IPS DF 6.9 (cell line): ENCODE results near the gene MFSD6.
"Not testable (repeated sequence)": the region's sequence is repeated elsewhere in the genome, so short reads cannot be mapped to it uniquely, and the experiment has no call there.

ENCODE experiments used
- DNase-seq: peaks from one replicate; pipeline ENCODE4 v3.0.0-alpha.2; 2013; ENCODE audit warnings: low read depth, low spot score
- H3K27ac ChIP-seq: one replicate; pipeline ENCODE4 v1.5.1; 2013; ENCODE audit warnings: low read length, control low read depth
- H3K27me3 ChIP-seq: 2 replicates; pipeline ENCODE4 v1.6.1; 2013; ENCODE audit warnings: mild to moderate bottlenecking, low read length; ENCODE audit not compliant: control insufficient read depth, insufficient read depth
- H3K36me3 ChIP-seq: 2 replicates; pipeline ENCODE4 v1.6.1; 2013; ENCODE audit warnings: low read length; ENCODE audit not compliant: control insufficient read depth, insufficient read depth
- H3K4me1 ChIP-seq: 2 replicates; pipeline ENCODE4 v1.6.1; 2013; ENCODE audit warnings: low read length; ENCODE audit not compliant: control insufficient read depth, insufficient read depth
- H3K4me3 ChIP-seq: 2 replicates; pipeline ENCODE4 v1.5.1; 2013; ENCODE audit warnings: mild to moderate bottlenecking, low read length
- H3K9me3 ChIP-seq: 2 replicates; pipeline ENCODE4 v1.6.1; 2013; ENCODE audit warnings: low read length, inconsistent platforms; ENCODE audit not compliant: control insufficient read depth, insufficient read depth
- WGBS: extraction: QIAGEN DNeasy Blood & Tissue Kit; methylation state at CpG from one replicate; pipeline ENCODE4 v1.1.7; 2013; ENCODE audit warnings: mixed read lengths, missing lambda C conversion rate; ENCODE audit not compliant: insufficient read length, insufficient coverage; 5-methylcytosine and 5-hydroxymethylcytosine counted together

Gene MFSD6

GRCh38 chr2:190415794-190416775 is 7.9 kb downstream of the MFSD6 start:
- Histone ChIP-seq H3K4me3 (no peak overlapping the region), H3K9me3 (no peaks in the 10 kb centered on the region), H3K4me1 (peaks cover 1% of the 10 kb centered on the region; the same call in 1 of the 2 replicates), H3K27me3 (no peaks in the 10 kb centered on the region), H3K36me3 (no peaks in the 10 kb centered on the region), H3K27ac (no peak overlapping the region)
- no peak for DNase-seq
- WGBS = no CpG with 5 or more reads among the region's 2 CpGs

- Histone ChIP-seq H3K4me3 (no peak overlapping the region), H3K4me1 (peaks cover 1% of the 10 kb centered on the region; the same call in 1 of the 2 replicates), H3K9me3 (no peaks in the 10 kb centered on the region), H3K27me3 (no peaks in the 10 kb centered on the region), H3K27ac (no peak overlapping the region), H3K36me3 (no peaks in the 10 kb centered on the region)
- WGBS = no CpG with 5 or more reads among the region's 9 CpGs
- no peak for DNase-seq
Observed at GRCh38 chr2:190417045-190417842, 9.1 kb downstream of the MFSD6 start.

GRCh38 chr2:190418727-190419126 is 10.6 kb downstream of the MFSD6 start:
- Histone ChIP-seq H3K4me1 (no peaks in the 10 kb centered on the region), H3K36me3 (no peaks in the 10 kb centered on the region), H3K27ac (no peak overlapping the region), H3K9me3 (no peaks in the 10 kb centered on the region), H3K27me3 (no peaks in the 10 kb centered on the region), H3K4me3 (no peak overlapping the region)
- DNase-seq = no peak
- WGBS = no CpG with 5 or more reads among the region's 1 CpG

- H3K36me3 ChIP-seq = no peaks in the 10 kb centered on the region
- H3K27me3 ChIP-seq = no peaks in the 10 kb centered on the region
- no CpG with 5 or more reads among the region's 1 CpG for WGBS
- H3K27ac ChIP-seq = no peak overlapping the region
- no peak overlapping the region for H3K4me3 ChIP-seq
- H3K9me3 ChIP-seq = no peaks in the 10 kb centered on the region
- no peak for DNase-seq
- H3K4me1 ChIP-seq = no peaks in the 10 kb centered on the region
Observed at GRCh38 chr2:190420801-190421200, 12.6 kb downstream of the MFSD6 start.

GRCh38 chr2:190425221-190425866 is 17.2 kb downstream of the MFSD6 start:
- no peaks in the 10 kb centered on the region for H3K9me3 ChIP-seq
- H3K36me3 ChIP-seq = no peaks in the 10 kb centered on the region
- no peaks in the 10 kb centered on the region for H3K27me3 ChIP-seq
- no peaks in the 10 kb centered on the region for H3K4me1 ChIP-seq
- no CpG with 5 or more reads among the region's 1 CpG for WGBS
- no peak for DNase-seq
- H3K27ac ChIP-seq = no peak overlapping the region
- H3K4me3 ChIP-seq = no peak overlapping the region

- H3K27me3 ChIP-seq = no peaks in the 10 kb centered on the region
- H3K36me3 ChIP-seq = no peaks in the 10 kb centered on the region
- no peaks in the 10 kb centered on the region for H3K4me1 ChIP-seq
- no peak for DNase-seq
- H3K4me3 ChIP-seq = no peak overlapping the region
- no peaks in the 10 kb centered on the region for H3K9me3 ChIP-seq
- no peak overlapping the region for H3K27ac ChIP-seq
Observed at GRCh38 chr2:190425883-190426658, 17.9 kb downstream of the MFSD6 start.

- not testable (repeated sequence) for H3K27me3 ChIP-seq, H3K36me3 ChIP-seq, H3K27ac ChIP-seq, H3K4me3 ChIP-seq, H3K4me1 ChIP-seq, DNase-seq, H3K9me3 ChIP-seq
- WGBS = no CpG with 5 or more reads among the region's 26 CpGs
Observed at GRCh38 chr2:190430866-190431265, 22.7 kb downstream of the MFSD6 start.

- H3K4me1 ChIP-seq = no peaks in the 10 kb centered on the region
- no peaks in the 10 kb centered on the region for H3K27me3 ChIP-seq
- no peaks in the 10 kb centered on the region for H3K9me3 ChIP-seq
- DNase-seq = no peak
- H3K27ac ChIP-seq = no peak overlapping the region
- no peaks in the 10 kb centered on the region for H3K36me3 ChIP-seq
- H3K4me3 ChIP-seq = no peak overlapping the region
Observed at GRCh38 chr2:190431907-190432306, 23.8 kb downstream of the MFSD6 start.

- no CpG with 5 or more reads among the region's 5 CpGs for WGBS
- no peak for DNase-seq
- Histone ChIP-seq H3K9me3 (no peaks in the 10 kb centered on the region), H3K27me3 (no peaks in the 10 kb centered on the region), H3K4me3 (no peak overlapping the region), H3K27ac (no peak overlapping the region), H3K4me1 (no peaks in the 10 kb centered on the region), H3K36me3 (no peaks in the 10 kb centered on the region)
Observed at GRCh38 chr2:190432567-190433231, 24.5 kb downstream of the MFSD6 start.
